ENCODE results near the gene CERS2. TPM values are rescaled to one million over a fixed set of nuclear protein-coding genes. Genes with fewer than 3 reads are reported as not detected.

The CERS2 gene
- 99.2 and 118 TPM in 2 replicates for total RNA-seq (2012; rRNA removed)
- polyA plus RNA-seq (2012; rRNA removed) = 126 and 127 TPM in 2 replicates
- polyA plus RNA-seq (2012; cell fraction: cytosol; rRNA removed) = 70.7 and 75.7 TPM in 2 replicates
- polyA plus RNA-seq (2012; cell fraction: nucleus; rRNA removed; ENCODE audit: low replicate concordance) = 51.7 and 154 TPM in 2 replicates
- percentile 77 among the genes with signal in this experiment for Bru-seq, nascent RNA
- BruChase-seq, experiment 1, labeled RNA remaining after a 6-hour chase = percentile 92 among the genes with signal in this experiment
- BruChase-seq, experiment 2, labeled RNA remaining after a 2-hour chase = percentile 82 among the genes with signal in this experiment
- long read RNA-seq, transcript CERS2-201 (11 exons, 2,544 nt) = minor isoform, 9 of 228 reads
- long read RNA-seq, transcript CERS2-205 (11 exons, 2,505 nt) = major isoform, 169 of 228 reads
- long read RNA-seq, partial matches to known transcripts = 6 of 228 reads
- long read RNA-seq, other reads (novel, unspliced or antisense) = 41 of 228 reads

GRCh38 chr1:150974580-150975478 is at the start of gene CERS2:
TSS of gene CERS2 (minus strand) at chr1:150974835. CDS start at chr1:150969090, 5,745 bp downstream.
- Histone ChIP-seq H3K23ac (ENCODE audit: low read depth, low read length) (peak within 1 kb of the TSS; percentile 97), H3K9ac (ENCODE audit: low read depth, low read length) (peak within 1 kb of the TSS; percentile 94), H3K27me3 (ENCODE audit: control insufficient read depth, insufficient read depth, low read length) (no peaks in the 10 kb centered on the region), H2AK5ac (ENCODE audit: low read depth, low read length) (peak within 1 kb of the TSS; percentile 94), H4K8ac (ENCODE audit: low read depth in 2 of 2, low read length in 2 of 2) (peak within 1 kb of the TSS; percentile 80 to 81; a peak in 3 of 4 replicates), H2BK5ac (ENCODE audit: low read depth, low read length, poor library complexity, severe bottlenecking) (peak within 1 kb of the TSS; percentile 74), H3K9me1 (ENCODE audit: insufficient read depth, low read length) (peaks cover 35% of the 10 kb centered on the region), H2BK15ac (ENCODE audit: low read depth, low read length) (no peak within 1 kb of the TSS), H2AFZ (replicated peaks; ENCODE audit: low read length, poor library complexity) (peak within 1 kb of the TSS; percentile 98), H3K36me3 (ENCODE audit: control insufficient read depth, insufficient read depth, low read length) (no peaks in the 10 kb centered on the region), H3K4me1 (ENCODE audit: control insufficient read depth, insufficient read depth, low read length) (peaks cover 41% of the 10 kb centered on the region), H4K5ac (ENCODE audit: low read depth, low read length) (peak within 1 kb of the TSS; percentile 69), H2BK120ac (ENCODE audit: low read depth, low read length) (peak within 1 kb of the TSS; percentile 47; the same call in 1 of the 2 replicates), H4K20me1 (ENCODE audit: insufficient read depth, low read length) (peaks cover 39% of the 10 kb centered on the region), H3K4ac (ENCODE audit: low read depth, low read length) (peak within 1 kb of the TSS; percentile 93), H3K18ac (ENCODE audit: low read depth, low read length) (peak within 1 kb of the TSS; percentile 16; the same call in 1 of the 2 replicates), H3K27ac (ENCODE audit: insufficient read depth, low read length) (peak within 1 kb of the TSS; percentile 87), H2AK9ac (replicated peaks; ENCODE audit: low read depth, low read length, poor library complexity) (peak within 1 kb of the TSS; percentile 98), H4K91ac (ENCODE audit: insufficient read depth, low read depth, low read length) (peak within 1 kb of the TSS; percentile 81), H3K4me3 (ENCODE audit: insufficient read depth, low read depth, low read length) (peak within 1 kb of the TSS; percentile 64), H3K14ac (replicated peaks; ENCODE audit: low read depth, low read length) (peak within 1 kb of the TSS; percentile 82), H2BK20ac (ENCODE audit: low read depth, low read length) (no peak within 1 kb of the TSS), H3K4me2 (ENCODE audit: low read depth, low read length) (peak within 1 kb of the TSS; percentile 96), H3K9me3 (ENCODE audit: control insufficient read depth, insufficient read depth, low read length) (no peaks in the 10 kb centered on the region), H3K56ac (ENCODE audit: extremely low read depth, insufficient read depth, low read length) (peak within 1 kb of the TSS; percentile 54), H3K79me1 (ENCODE audit: low read depth in 1 of 2, low read length in 2 of 2) (peaks cover 2 to 45% of the 10 kb centered on the region in 2 experiments; a peak in 2 of 4 replicates)
- TF ChIP-seq SMC3 (IDR thresholded peaks at IDR 0.05; ENCODE audit: low read depth, low read length) = no peak
- TF ChIP-seq POLR2A (IDR thresholded peaks at IDR 0.05; ENCODE audit: low read depth, low read length) = peak; percentile 78
- TF ChIP-seq MAZ (IDR thresholded peaks at IDR 0.05; ENCODE audit: borderline replicate concordance, low read depth, low read length) = peak; percentile 40; the same call in 1 of the 2 replicates
- BruUV-seq (replicated peaks) = no TSS peak
- peak; percentile 75 for ATAC-seq (ENCODE audit: low read depth)
- dilution Hi-C loops (cut with HindIII; ENCODE audit: low sequenced_read_pairs, unreplicated experiment) (no loop called here), in situ Hi-C loops (cut with MboI; ENCODE audit: low sequenced_read_pairs) (loop anchor here (10.0 kb wide), 1 partner anchor 60 kb away; the partner anchor contains the start of gene BNIPL), intact Hi-C loops (cut with micrococcal nuclease) (no loop called here)
- DNase-seq = peak; percentile 69
- 13% methylated on average over 25 of the region's 106 CpGs; no CpG with 5 or more reads in 1 of the 2 experiments for WGBS, 2 experiments (ENCODE audit: extremely low coverage in 2 of 2, insufficient read length in 1 of 2)
- ChIA-PET CTCF (interaction anchor here (1.1 kb wide), 1 partner anchor 150 kb away, joined by 3 read pairs; no protein-coding TSS in a partner anchor), POLR2A (ENCODE audit: unreplicated experiment) (interaction anchor here (0.7 kb wide), 1 partner anchor 412 kb away, joined by 6 read pairs; no protein-coding TSS in a partner anchor)
